ENCODE results near the gene JSRP1. TPM values are rescaled to one million over a fixed set of nuclear protein-coding genes. Genes with fewer than 3 reads are reported as not detected.
"Not testable (repeated sequence)": the region's sequence is repeated elsewhere in the genome, so short reads cannot be mapped to it uniquely, and the experiment has no call there.

The JSRP1 gene
- polyA plus RNA-seq, 4 donors: 0.30 to 0.91 (median 0.45) TPM

- DNase-seq (ENCODE audit: low read depth in 4 of 4, low spot score in 3 of 4): no peak
Measured at GRCh38 chr19:2282862-2283237, 26.6 kb upstream of the JSRP1 start.

GRCh38 chr19:2282062-2282861, 26.0 kb upstream of the JSRP1 start, which contains the start of gene PEAK3:
TSS of gene PEAK3 (minus strand) at chr19:2282175. CDS start at chr19:2280931, 1,244 bp downstream.
- DNase-seq (ENCODE audit: low read depth in 4 of 4, low spot score in 3 of 4): no peak

- DNase-seq (ENCODE audit: low read depth in 4 of 4, low spot score in 3 of 4): not testable (repeated sequence)
Measured at GRCh38 chr19:2281265-2282061, 25.2 kb upstream of the JSRP1 start.

GRCh38 chr19:2280633-2281264, 24.5 kb upstream of the JSRP1 start:
- no peak for DNase-seq (ENCODE audit: low read depth in 4 of 4, low spot score in 3 of 4)

GRCh38 chr19:2278459-2279158, 22.4 kb upstream of the JSRP1 start:
- DNase-seq (ENCODE audit: low read depth in 4 of 4, low spot score in 3 of 4): no peak

- no peak for DNase-seq (ENCODE audit: low read depth in 4 of 4, low spot score in 3 of 4)
Measured at GRCh38 chr19:2277138-2277537, 20.9 kb upstream of the JSRP1 start.

GRCh38 chr19:2276429-2276986, 20.3 kb upstream of the JSRP1 start:
- no peak for DNase-seq (ENCODE audit: low read depth in 4 of 4, low spot score in 3 of 4)

- DNase-seq (ENCODE audit: low read depth in 4 of 4, low spot score in 3 of 4): no peak
Measured at GRCh38 chr19:2275588-2276428, 19.6 kb upstream of the JSRP1 start.

- DNase-seq (ENCODE audit: low read depth in 4 of 4, low spot score in 3 of 4): peak in 1 of 4 donors; percentile 41
Measured at GRCh38 chr19:2274931-2275535, 18.8 kb upstream of the JSRP1 start.

GRCh38 chr19:2274185-2274711, 18.0 kb upstream of the JSRP1 start:
- DNase-seq (ENCODE audit: low read depth in 4 of 4, low spot score in 3 of 4): no peak

- DNase-seq (ENCODE audit: low read depth in 4 of 4, low spot score in 3 of 4): peak in 1 of 4 donors; percentile 38
Measured at GRCh38 chr19:2273356-2274184, 17.4 kb upstream of the JSRP1 start.

GRCh38 chr19:2271234-2272103, 15.3 kb upstream of the JSRP1 start:
- DNase-seq (ENCODE audit: low read depth in 4 of 4, low spot score in 3 of 4): no peak

- DNase-seq (ENCODE audit: low read depth in 4 of 4, low spot score in 3 of 4): peak in 1 of 4 donors; percentile 50
Measured at GRCh38 chr19:2270423-2271233, 14.4 kb upstream of the JSRP1 start.

GRCh38 chr19:2270157-2270422, 13.9 kb upstream of the JSRP1 start:
- DNase-seq (ENCODE audit: low read depth in 4 of 4, low spot score in 3 of 4): no peak

- DNase-seq (ENCODE audit: low read depth in 4 of 4, low spot score in 3 of 4): peak; percentile 88 to 93 (median 91)
Measured at GRCh38 chr19:2269244-2270156, 13.3 kb upstream of the JSRP1 start.
